ENCODE results near the gene BLACAT1.

- TF ChIP-seq POLR2AphosphoS5 (IDR thresholded peaks at IDR 0.05) (no peak), CTCF (IDR thresholded peaks at IDR 0.05) (no peak)
These were observed 926 bp downstream of the BLACAT1 start for GRCh38 chr1:205454903-205455335.

Measured in transverse colon (tissue), 4 donors.